CD4-positive, alpha-beta T cell (primary cell): ENCODE data around the gene MAP7D1. TPM values are rescaled to one million over a fixed set of nuclear protein-coding genes. Genes with fewer than 3 reads are reported as not detected.

ENCODE experiments used
- ATAC-seq: fragments of 200-7000 bp; cut with Tn5 transposase; one replicate; pipeline ENCODE4 v1.10.0; 2022; ENCODE audit warnings: mild to moderate bottlenecking; ENCODE audit not compliant: poor library complexity
- CTCF ChIA-PET: fragments of 350-600 bp; sonication (Branson Sonifier 250); formaldehyde crosslinking; loops from one replicate; lab custom pipeline; 2021; ENCODE audit warnings: antibody characterized with exemption, inconsistent platforms; lab: Charles Lee
- POLR2A ChIA-PET: fragments of 350-600 bp; sonication (Branson Sonifier 250); formaldehyde crosslinking; loops from one replicate; lab custom pipeline; 2021; ENCODE audit warnings: antibody characterized with exemption, inconsistent platforms; lab: Charles Lee
- DNase-seq, 14 experiments: peaks; one replicate each; pipeline ENCODE4 v3.0.0-alpha.2; 2013 to 2020; ENCODE audit warnings: mixed read lengths in 2 of 14
- H3K27ac ChIP-seq, 2 donors: one replicate each; pipeline versions ENCODE4 v1.5.1 to v1.7.0; 2013; ENCODE audit warnings: low read length in 2 of 2, low read depth in 1 of 2, mild to moderate bottlenecking in 1 of 2
- H3K27me3 ChIP-seq, 2 experiments: 1 replicate in 1 of 2; 2 replicates in 1 of 2; pipeline versions ENCODE4 v1.6.1 to v1.7.0; 2013; ENCODE audit warnings: low read length in 2 of 2, control low read depth in 1 of 2, mild to moderate bottlenecking in 1 of 2, moderate library complexity in 1 of 2; ENCODE audit not compliant: insufficient read depth in 2 of 2, control insufficient read depth in 1 of 2
- H3K36me3 ChIP-seq: one replicate; pipeline ENCODE4 v1.6.1; 2013; ENCODE audit warnings: low read length, control low read depth; ENCODE audit not compliant: insufficient read depth
- H3K4me1 ChIP-seq: one replicate; pipeline ENCODE4 v1.6.1; 2013; ENCODE audit warnings: low read length, control low read depth; ENCODE audit not compliant: insufficient read depth
- H3K4me3 ChIP-seq: one replicate; pipeline ENCODE4 v1.5.1; 2013; ENCODE audit warnings: mild to moderate bottlenecking, low read length, moderate library complexity
- H3K9me3 ChIP-seq, 2 experiments: 1 replicate in 1 of 2; 2 replicates in 1 of 2; pipeline versions ENCODE4 v1.6.1 to v1.7.0; 2013; ENCODE audit warnings: low read length in 2 of 2, mild to moderate bottlenecking in 2 of 2, control low read depth in 1 of 2, moderate library complexity in 1 of 2; ENCODE audit not compliant: control insufficient read depth in 1 of 2, insufficient read depth in 1 of 2
- H3K27ac Mint-ChIP-seq: one replicate; pipeline ENCODE4 v1.8.0; 2020; ENCODE audit warnings: mixed read lengths
- H3K27me3 Mint-ChIP-seq: one replicate; pipeline ENCODE4 v1.8.0; 2021; ENCODE audit warnings: mixed read lengths
- H3K36me3 Mint-ChIP-seq: one replicate; pipeline ENCODE4 v1.8.0; 2021; ENCODE audit warnings: low read depth, mixed read lengths
- H3K4me1 Mint-ChIP-seq: one replicate; pipeline ENCODE4 v1.8.0; 2021; ENCODE audit warnings: low read depth, mixed read lengths
- H3K4me3 Mint-ChIP-seq: one replicate; pipeline ENCODE4 v1.8.0; 2020; ENCODE audit warnings: mild to moderate bottlenecking, mixed read lengths
- H3K9me3 Mint-ChIP-seq: one replicate; pipeline ENCODE4 v1.8.0; 2020; ENCODE audit warnings: mixed read lengths
- CTCF ChIP-seq: fragments of 200-600 bp; IDR thresholded peaks from one replicate; pipeline ENCODE4 v1.8.0; 2022; ENCODE audit warnings: antibody characterized with exemption, mild to moderate bottlenecking
- intact Hi-C, 2 experiments: fragments of 100-400 bp; cut with DNase I in 1 of 2; cut with micrococcal nuclease in 1 of 2; formaldehyde crosslinking; loops; one replicate each; pipeline versions ENCODE4 v1.15.1 to v1.9.0; 2023 to 2025; cut with DNase I, micrococcal nuclease
- total RNA-seq, 174 experiments: library from RNA in 2 of 174; stranded (reverse) in 2 of 174; gene quantifications; one replicate each; pipeline ENCODE4 v1.2.3 and lab custom pipeline; 2021 to 2026

MAP7D1 gene
- total RNA-seq, 2 experiments from 2014 or later, result 156 to 163 TPM

GRCh38 chr1:36151134-36151844 lies 4.7 kb upstream of the MAP7D1 start:
- no peaks in the 10 kb centered on the region for H3K9me3 ChIP-seq
- intact Hi-C loops, result loop anchor here in 1 of 2 experiments (5.0 kb wide), 1 partner anchor 151 kb away; no protein-coding TSS in a partner anchor
- POLR2A ChIA-PET, result interaction anchor here (0.5 to 5.1 kb wide), 5 partner anchors 10 to 155 kb away, joined by 3 to 194 read pairs (median 75); partner anchors contain the start of genes SH3D21 and THRAP3
- no peaks in the 10 kb centered on the region for H3K27me3 ChIP-seq
- peaks cover 76% of the 10 kb centered on the region for H3K4me1 ChIP-seq
- no peak for DNase-seq
- Mint-ChIP-seq H3K27me3 (no peaks in the 10 kb centered on the region), H3K36me3 (peaks cover 8% of the 10 kb centered on the region), H3K9me3 (no peaks in the 10 kb centered on the region), H3K4me3 (peak overlapping the region; percentile 98), H3K4me1 (peaks cover 80% of the 10 kb centered on the region), H3K27ac (peak overlapping the region; percentile 95)
- CTCF ChIA-PET, result interaction anchor here (1.0 to 4.0 kb wide), 3 partner anchors 10 to 70 kb away, joined by 3 to 114 read pairs (median 74); no protein-coding TSS in a partner anchor
- no peaks in the 10 kb centered on the region for H3K36me3 ChIP-seq
- H3K4me3 ChIP-seq, result peak overlapping the region; percentile 32
- peak overlapping the region; percentile 92 to 95 for H3K27ac ChIP-seq
- ATAC-seq, result no peak
- TF ChIP-seq CTCF, result no peak

- Mint-ChIP-seq H3K4me3 (peak overlapping the region; percentile 72), H3K4me1 (peaks cover 77% of the 10 kb centered on the region), H3K36me3 (peaks cover 11% of the 10 kb centered on the region), H3K27ac (peak overlapping the region; percentile 95), H3K27me3 (no peaks in the 10 kb centered on the region), H3K9me3 (no peaks in the 10 kb centered on the region)
- H3K4me1 ChIP-seq, result peaks cover 76% of the 10 kb centered on the region
- peak overlapping the region; percentile 32 for H3K4me3 ChIP-seq
- peak overlapping the region; percentile 92 to 95 for H3K27ac ChIP-seq
- DNase-seq (peak in 13 of 14 experiments; percentile 37 to 83 (median 57)), ATAC-seq (no peak)
- POLR2A ChIA-PET, result interaction anchor here (0.5 to 5.1 kb wide), 5 partner anchors 9 to 155 kb away, joined by 3 to 194 read pairs (median 75); partner anchors contain the start of genes SH3D21 and THRAP3
- H3K27me3 ChIP-seq, result no peaks in the 10 kb centered on the region
- H3K36me3 ChIP-seq, result no peaks in the 10 kb centered on the region
- no peak for TF ChIP-seq CTCF
- CTCF ChIA-PET, result interaction anchor here (1.0 to 4.0 kb wide), 3 partner anchors 10 to 70 kb away, joined by 3 to 114 read pairs (median 74); no protein-coding TSS in a partner anchor
- intact Hi-C loops, result loop anchor here in 1 of 2 experiments (5.0 kb wide), 1 partner anchor 150 kb away; no protein-coding TSS in a partner anchor
- no peaks in the 10 kb centered on the region for H3K9me3 ChIP-seq
Observed at GRCh38 chr1:36151845-36152203, 4.1 kb upstream of the MAP7D1 start.

- Histone ChIP-seq H3K4me1 (peaks cover 75% of the 10 kb centered on the region), H3K27ac (peak overlapping the region; percentile 5 to 92), H3K27me3 (no peaks in the 10 kb centered on the region), H3K36me3 (peaks cover 5% of the 10 kb centered on the region), H3K9me3 (no peaks in the 10 kb centered on the region), H3K4me3 (no peak overlapping the region)
- DNase-seq, result no peak
- intact Hi-C loops, result loop anchor here in 1 of 2 experiments (5.0 kb wide), 1 partner anchor 149 kb away; no protein-coding TSS in a partner anchor
- H3K36me3 Mint-ChIP-seq, result peaks cover 27% of the 10 kb centered on the region
- peak overlapping the region; percentile 95 for H3K27ac Mint-ChIP-seq
- H3K27me3 Mint-ChIP-seq, result no peaks in the 10 kb centered on the region
- ATAC-seq, result no peak
- no peak for TF ChIP-seq CTCF
- POLR2A ChIA-PET, result interaction anchor here (1.0 to 5.1 kb wide), 4 partner anchors 8 to 71 kb away, joined by 3 to 194 read pairs (median 4); partner anchors contain the start of gene THRAP3
- H3K9me3 Mint-ChIP-seq, result no peaks in the 10 kb centered on the region
- CTCF ChIA-PET, result no interaction called here
- peak overlapping the region; percentile 63 for H3K4me3 Mint-ChIP-seq
- H3K4me1 Mint-ChIP-seq, result peaks cover 78% of the 10 kb centered on the region
Observed at GRCh38 chr1:36153476-36153875, 2.5 kb upstream of the MAP7D1 start.
